ENCODE data around the gene JDP2.

Gene JDP2

GRCh38 chr14:75446447-75446846 is 18.6 kb downstream of the JDP2 start:
- peaks cover 28% of the 10 kb centered on the region; the same call in 1 of the 2 replicates for H3K36me3 ChIP-seq (ENCODE audit: control insufficient read depth, insufficient read depth, low read length)
- no peaks in the 10 kb centered on the region for H3K9me3 ChIP-seq (ENCODE audit: control insufficient read depth, insufficient read depth, low read length)
- H3K9ac ChIP-seq (ENCODE audit: low read depth, low read length), result no peak overlapping the region
- H3K27me3 ChIP-seq (ENCODE audit: control insufficient read depth, insufficient read depth, low read length), result no peaks in the 10 kb centered on the region
- H3K4me1 ChIP-seq (ENCODE audit: control insufficient read depth, insufficient read depth, low read length), result peaks cover 10% of the 10 kb centered on the region; the same call in 1 of the 2 replicates
- H3K4me3 ChIP-seq (ENCODE audit: low read depth, low read length), result no peak overlapping the region
- H3K27ac ChIP-seq (ENCODE audit: low read depth, low read length), result no peak overlapping the region

GRCh38 chr14:75448209-75448608 is 20.4 kb downstream of the JDP2 start:
- no peaks in the 10 kb centered on the region for H3K27me3 ChIP-seq (ENCODE audit: control insufficient read depth, insufficient read depth, low read length)
- no peaks in the 10 kb centered on the region for H3K9me3 ChIP-seq (ENCODE audit: control insufficient read depth, insufficient read depth, low read length)
- no peak overlapping the region for H3K27ac ChIP-seq (ENCODE audit: low read depth, low read length)
- H3K4me3 ChIP-seq (ENCODE audit: low read depth, low read length), result no peak overlapping the region
- peaks cover 17% of the 10 kb centered on the region for H3K4me1 ChIP-seq (ENCODE audit: control insufficient read depth, insufficient read depth, low read length)
- H3K36me3 ChIP-seq (ENCODE audit: control insufficient read depth, insufficient read depth, low read length), result peaks cover 22% of the 10 kb centered on the region; the same call in 1 of the 2 replicates
- H3K9ac ChIP-seq (ENCODE audit: low read depth, low read length), result no peak overlapping the region

- Histone ChIP-seq H3K27ac (ENCODE audit: low read depth, low read length) (no peak overlapping the region), H3K9me3 (ENCODE audit: control insufficient read depth, insufficient read depth, low read length) (no peaks in the 10 kb centered on the region)
These were observed 21.2 kb downstream of the JDP2 start for GRCh38 chr14:75449036-75449435.

GRCh38 chr14:75449696-75450095 is 21.9 kb downstream of the JDP2 start:
- Histone ChIP-seq H3K36me3 (ENCODE audit: control insufficient read depth, insufficient read depth, low read length) (peaks cover 15% of the 10 kb centered on the region; the same call in 1 of the 2 replicates), H3K27me3 (ENCODE audit: control insufficient read depth, insufficient read depth, low read length) (no peaks in the 10 kb centered on the region), H3K9me3 (ENCODE audit: control insufficient read depth, insufficient read depth, low read length) (no peaks in the 10 kb centered on the region), H3K9ac (ENCODE audit: low read depth, low read length) (no peak overlapping the region), H3K4me3 (ENCODE audit: low read depth, low read length) (no peak overlapping the region), H3K27ac (ENCODE audit: low read depth, low read length) (no peak overlapping the region), H3K4me1 (ENCODE audit: control insufficient read depth, insufficient read depth, low read length) (peaks cover 27% of the 10 kb centered on the region)

More at GRCh38 chr14:75449036-75449435, 21.2 kb downstream of the JDP2 start:
- Histone ChIP-seq H3K36me3 (ENCODE audit: control insufficient read depth, insufficient read depth, low read length) (peaks cover 22% of the 10 kb centered on the region; the same call in 1 of the 2 replicates), H3K4me1 (ENCODE audit: control insufficient read depth, insufficient read depth, low read length) (peaks cover 26% of the 10 kb centered on the region), H3K4me3 (ENCODE audit: low read depth, low read length) (no peak overlapping the region), H3K27me3 (ENCODE audit: control insufficient read depth, insufficient read depth, low read length) (no peaks in the 10 kb centered on the region), H3K9ac (ENCODE audit: low read depth, low read length) (no peak overlapping the region)

- Histone ChIP-seq H3K27ac (ENCODE audit: low read depth, low read length) (no peak overlapping the region), H3K9me3 (ENCODE audit: control insufficient read depth, insufficient read depth, low read length) (no peaks in the 10 kb centered on the region), H3K4me3 (ENCODE audit: low read depth, low read length) (no peak overlapping the region), H3K4me1 (ENCODE audit: control insufficient read depth, insufficient read depth, low read length) (peaks cover 25% of the 10 kb centered on the region), H3K36me3 (ENCODE audit: control insufficient read depth, insufficient read depth, low read length) (peaks cover 7% of the 10 kb centered on the region; the same call in 1 of the 2 replicates), H3K27me3 (ENCODE audit: control insufficient read depth, insufficient read depth, low read length) (no peaks in the 10 kb centered on the region), H3K9ac (ENCODE audit: low read depth, low read length) (no peak overlapping the region)
These were observed 22.8 kb downstream of the JDP2 start for GRCh38 chr14:75450381-75451276.

- Histone ChIP-seq H3K4me3 (ENCODE audit: low read depth, low read length) (0 out of 2 replicates have a peak overlapping the region, but pooled peaks have one; percentile 28), H3K36me3 (ENCODE audit: control insufficient read depth, insufficient read depth, low read length) (0 out of 2 replicates have a peak, but pooled peaks cover 4% of the 10 kb centered on the region), H3K27ac (ENCODE audit: low read depth, low read length) (peak overlapping the region; percentile 97), H3K4me1 (ENCODE audit: control insufficient read depth, insufficient read depth, low read length) (peaks cover 37% of the 10 kb centered on the region), H3K27me3 (ENCODE audit: control insufficient read depth, insufficient read depth, low read length) (no peaks in the 10 kb centered on the region), H3K9ac (ENCODE audit: low read depth, low read length) (peak overlapping the region; percentile 56; the same call in 1 of the 2 replicates), H3K9me3 (ENCODE audit: control insufficient read depth, insufficient read depth, low read length) (no peaks in the 10 kb centered on the region)
These were observed 24.5 kb downstream of the JDP2 start for GRCh38 chr14:75452324-75452723.

- Histone ChIP-seq H3K9ac (ENCODE audit: low read depth, low read length) (peak overlapping the region; percentile 62), H3K4me1 (ENCODE audit: control insufficient read depth, insufficient read depth, low read length) (peaks cover 43% of the 10 kb centered on the region), H3K27me3 (ENCODE audit: control insufficient read depth, insufficient read depth, low read length) (no peaks in the 10 kb centered on the region), H3K4me3 (ENCODE audit: low read depth, low read length) (peak overlapping the region; percentile 28; the same call in 1 of the 2 replicates), H3K36me3 (ENCODE audit: control insufficient read depth, insufficient read depth, low read length) (0 out of 2 replicates have a peak, but pooled peaks cover 4% of the 10 kb centered on the region), H3K9me3 (ENCODE audit: control insufficient read depth, insufficient read depth, low read length) (no peaks in the 10 kb centered on the region), H3K27ac (ENCODE audit: low read depth, low read length) (peak overlapping the region; percentile 97)
These were observed 25.3 kb downstream of the JDP2 start for GRCh38 chr14:75452900-75453816.

GRCh38 chr14:75453817-75454434 is 26.1 kb downstream of the JDP2 start:
- Histone ChIP-seq H3K36me3 (ENCODE audit: control insufficient read depth, insufficient read depth, low read length) (0 out of 2 replicates have a peak, but pooled peaks cover 4% of the 10 kb centered on the region), H3K27ac (ENCODE audit: low read depth, low read length) (peak overlapping the region; percentile 97), H3K4me3 (ENCODE audit: low read depth, low read length) (no peak overlapping the region), H3K9ac (ENCODE audit: low read depth, low read length) (peak overlapping the region; percentile 62), H3K9me3 (ENCODE audit: control insufficient read depth, insufficient read depth, low read length) (no peaks in the 10 kb centered on the region), H3K4me1 (ENCODE audit: control insufficient read depth, insufficient read depth, low read length) (peaks cover 45% of the 10 kb centered on the region), H3K27me3 (ENCODE audit: control insufficient read depth, insufficient read depth, low read length) (no peaks in the 10 kb centered on the region)

- 0 out of 2 replicates have a peak, but pooled peaks cover 3% of the 10 kb centered on the region for H3K36me3 ChIP-seq (ENCODE audit: control insufficient read depth, insufficient read depth, low read length)
- H3K4me1 ChIP-seq (ENCODE audit: control insufficient read depth, insufficient read depth, low read length), result peaks cover 49% of the 10 kb centered on the region
- H3K9me3 ChIP-seq (ENCODE audit: control insufficient read depth, insufficient read depth, low read length), result no peaks in the 10 kb centered on the region
- H3K27ac ChIP-seq (ENCODE audit: low read depth, low read length), result no peak overlapping the region
- no peaks in the 10 kb centered on the region for H3K27me3 ChIP-seq (ENCODE audit: control insufficient read depth, insufficient read depth, low read length)
- H3K4me3 ChIP-seq (ENCODE audit: low read depth, low read length), result no peak overlapping the region
- H3K9ac ChIP-seq (ENCODE audit: low read depth, low read length), result no peak overlapping the region
These were observed 27.2 kb downstream of the JDP2 start for GRCh38 chr14:75454963-75455546.
